ENCODE measurements around the gene DDOST. TPM values are rescaled to one million over a fixed set of nuclear protein-coding genes. Genes with fewer than 3 reads are reported as not detected.
A peak's percentile ranks its signal among the peaks of the same experiment; 100 is the strongest.

DDOST gene
- total RNA-seq, 5 donors from 2014 or later (not counting 1 experiment from before 2014, with no cell fraction given): 106 to 145 (median 124) TPM

- WGBS (ENCODE audit: insufficient coverage): 0% methylated on average over 1 of the region's 20 CpGs
- H3K36me3 Mint-ChIP-seq: peaks cover 21% of the 10 kb centered on the region
- peak overlapping the region; percentile 81 to 100 (median 100) for H3K4me3 Mint-ChIP-seq
- no peaks in the 10 kb centered on the region for H3K27me3 Mint-ChIP-seq
- ATAC-seq (replicated peaks in 1 of 4): peak; percentile 2 to 4 (median 3)
- Histone ChIP-seq H3K27me3 (replicated peaks in 1 of 2; ENCODE audit: control insufficient read depth in 2 of 2, extremely low read depth in 1 of 2, insufficient read depth in 2 of 2, low read length in 1 of 2) (no peaks in the 10 kb centered on the region), H3K9me3 (no peaks in the 10 kb centered on the region), H3K4me1 (ENCODE audit: control insufficient read depth in 1 of 2, extremely low read depth in 1 of 2, insufficient read depth in 2 of 2, low read length in 2 of 2) (peaks cover 10 to 31% of the 10 kb centered on the region in 2 experiments), H3K4me3 (ENCODE audit: control insufficient read depth in 1 of 2, extremely low read depth in 1 of 2, low read length in 1 of 2) (peak overlapping the region; percentile 84 to 87), H3K36me3 (ENCODE audit: control insufficient read depth in 2 of 2, extremely low read depth in 1 of 2, insufficient read depth in 1 of 2, low read length in 1 of 2) (peaks cover 9 to 26% of the 10 kb centered on the region in 2 donors), H3K27ac (ENCODE audit: low read length) (peak overlapping the region; percentile 62)
- DNase-seq: peak in 6 of 35 experiments; percentile 3 to 52 (median 8)
- CTCF ChIA-PET: interaction anchor here in 1 of 2 donors (1.0 to 2.1 kb wide), 5 partner anchors 25 to 609 kb away, joined by 3 to 17 read pairs (median 3); partner anchors contain the start of genes KIF17 and PINK1
- peaks cover 56 to 67% (median 58%) of the 10 kb centered on the region in 3 donors for H3K4me1 Mint-ChIP-seq
- H3K9me3 Mint-ChIP-seq: no peaks in the 10 kb centered on the region
- POLR2A ChIA-PET: interaction anchor here (1.1 to 2.1 kb wide), 3 partner anchors 11 to 31 kb away, joined by 3 to 10 read pairs (median 3); no protein-coding TSS in a partner anchor
- H3K27ac Mint-ChIP-seq: peak overlapping the region; percentile 98 to 100
These were observed 342 bp downstream of the DDOST start for GRCh38 chr1:20660847-20661206.

GRCh38 chr1:20660363-20660762 is 806 bp downstream of the DDOST start:
- CTCF ChIA-PET: interaction anchor here (1.1 to 2.1 kb wide), 2 partner anchors 27 kb away, joined by 4 to 17 read pairs; partner anchors contain the start of gene PINK1 (in 2 of the 2)
- POLR2A ChIA-PET: interaction anchor here (1.1 to 2.1 kb wide), 3 partner anchors 10 to 30 kb away, joined by 3 to 10 read pairs (median 3); no protein-coding TSS in a partner anchor
- H3K27ac ChIP-seq (ENCODE audit: low read length): peak overlapping the region; percentile 62
- peak overlapping the region; percentile 98 to 100 for H3K27ac Mint-ChIP-seq
- peaks cover 10 to 31% of the 10 kb centered on the region in 2 experiments for H3K4me1 ChIP-seq (ENCODE audit: control insufficient read depth in 1 of 2, extremely low read depth in 1 of 2, insufficient read depth in 2 of 2, low read length in 2 of 2)
- H3K9me3 ChIP-seq: no peaks in the 10 kb centered on the region
- peak overlapping the region; percentile 84 to 87 for H3K4me3 ChIP-seq (ENCODE audit: control insufficient read depth in 1 of 2, extremely low read depth in 1 of 2, low read length in 1 of 2)
- DNase-seq (no peak), ATAC-seq (replicated peaks in 1 of 4) (no peak)
- H3K27me3 ChIP-seq (replicated peaks in 1 of 2; ENCODE audit: control insufficient read depth in 2 of 2, extremely low read depth in 1 of 2, insufficient read depth in 2 of 2, low read length in 1 of 2): no peaks in the 10 kb centered on the region
- peaks cover 26% of the 10 kb centered on the region for H3K36me3 Mint-ChIP-seq
- WGBS (ENCODE audit: insufficient coverage): 0% methylated on average over 1 of the region's 3 CpGs
- no peaks in the 10 kb centered on the region for H3K9me3 Mint-ChIP-seq
- peaks cover 56 to 67% (median 58%) of the 10 kb centered on the region in 3 donors for H3K4me1 Mint-ChIP-seq
- peak overlapping the region; percentile 81 to 100 (median 100) for H3K4me3 Mint-ChIP-seq
- H3K36me3 ChIP-seq (ENCODE audit: control insufficient read depth in 2 of 2, extremely low read depth in 1 of 2, insufficient read depth in 1 of 2, low read length in 1 of 2): peaks cover 13 to 30% of the 10 kb centered on the region in 2 donors
- H3K27me3 Mint-ChIP-seq: no peaks in the 10 kb centered on the region

- Histone ChIP-seq H3K4me1 (ENCODE audit: control insufficient read depth in 1 of 2, extremely low read depth in 1 of 2, insufficient read depth in 2 of 2, low read length in 2 of 2) (peaks cover 10 to 31% of the 10 kb centered on the region in 2 experiments), H3K27ac (ENCODE audit: low read length) (no peak overlapping the region), H3K27me3 (replicated peaks in 1 of 2; ENCODE audit: control insufficient read depth in 2 of 2, extremely low read depth in 1 of 2, insufficient read depth in 2 of 2, low read length in 1 of 2) (no peaks in the 10 kb centered on the region), H3K9me3 (no peaks in the 10 kb centered on the region), H3K36me3 (ENCODE audit: control insufficient read depth in 2 of 2, extremely low read depth in 1 of 2, insufficient read depth in 1 of 2, low read length in 1 of 2) (peaks cover 13 to 49% of the 10 kb centered on the region in 2 donors), H3K4me3 (ENCODE audit: control insufficient read depth in 1 of 2, extremely low read depth in 1 of 2, low read length in 1 of 2) (no peak overlapping the region)
- Mint-ChIP-seq H3K27ac (peak overlapping the region in 1 of 2 donors; percentile 100), H3K36me3 (peaks cover 28% of the 10 kb centered on the region), H3K9me3 (no peaks in the 10 kb centered on the region), H3K4me1 (peaks cover 56 to 65% (median 58%) of the 10 kb centered on the region in 3 donors), H3K4me3 (peak overlapping the region in 1 of 3 donors; percentile 13), H3K27me3 (no peaks in the 10 kb centered on the region)
- DNase-seq (no peak), ATAC-seq (replicated peaks in 1 of 4) (no peak)
- POLR2A ChIA-PET: no interaction called here
- 94% methylated on average over 3 of the region's 16 CpGs for WGBS (ENCODE audit: insufficient coverage)
- CTCF ChIA-PET: interaction anchor here (0.6 to 1.1 kb wide), 3 partner anchors 8 to 25 kb away, joined by 3 to 6 read pairs (median 4); no protein-coding TSS in a partner anchor
These were observed 2.8 kb downstream of the DDOST start for GRCh38 chr1:20658166-20658915.

- no peak overlapping the region for H3K27ac ChIP-seq (ENCODE audit: low read length)
- peaks cover 17 to 61% of the 10 kb centered on the region in 2 donors for H3K36me3 ChIP-seq (ENCODE audit: control insufficient read depth in 2 of 2, extremely low read depth in 1 of 2, insufficient read depth in 1 of 2, low read length in 1 of 2)
- 98% methylated on average over 12 of the region's 12 CpGs for WGBS (ENCODE audit: insufficient coverage)
- CTCF ChIA-PET: no interaction called here
- H3K4me3 Mint-ChIP-seq: no peak overlapping the region
- ATAC-seq (replicated peaks in 1 of 4) (no peak), DNase-seq (no peak)
- H3K4me1 ChIP-seq (ENCODE audit: control insufficient read depth in 1 of 2, extremely low read depth in 1 of 2, insufficient read depth in 2 of 2, low read length in 2 of 2): peaks cover 10 to 24% of the 10 kb centered on the region in 2 experiments
- POLR2A ChIA-PET: interaction anchor here in 1 of 2 donors (0.6 kb wide), 1 partner anchor 13 kb away, joined by 4 read pairs; no protein-coding TSS in a partner anchor
- no peaks in the 10 kb centered on the region for H3K9me3 ChIP-seq
- H3K27me3 ChIP-seq (replicated peaks in 1 of 2; ENCODE audit: control insufficient read depth in 2 of 2, extremely low read depth in 1 of 2, insufficient read depth in 2 of 2, low read length in 1 of 2): no peaks in the 10 kb centered on the region
- peaks cover 47 to 51% (median 48%) of the 10 kb centered on the region in 3 donors for H3K4me1 Mint-ChIP-seq
- H3K4me3 ChIP-seq (ENCODE audit: control insufficient read depth in 1 of 2, extremely low read depth in 1 of 2, low read length in 1 of 2): no peak overlapping the region
- no peaks in the 10 kb centered on the region for H3K27me3 Mint-ChIP-seq
- H3K9me3 Mint-ChIP-seq: no peaks in the 10 kb centered on the region
- peak overlapping the region in 1 of 2 donors; percentile 22 for H3K27ac Mint-ChIP-seq
- H3K36me3 Mint-ChIP-seq: peaks cover 38% of the 10 kb centered on the region
These were observed 4.1 kb downstream of the DDOST start for GRCh38 chr1:20657024-20657423.

GRCh38 chr1:20654104-20654690 is 7.0 kb downstream of the DDOST start:
- POLR2A ChIA-PET: no interaction called here
- no peak overlapping the region for H3K27ac Mint-ChIP-seq
- Histone ChIP-seq H3K27me3 (replicated peaks in 1 of 2; ENCODE audit: control insufficient read depth in 2 of 2, extremely low read depth in 1 of 2, insufficient read depth in 2 of 2, low read length in 1 of 2) (no peaks in the 10 kb centered on the region), H3K4me3 (ENCODE audit: control insufficient read depth in 1 of 2, extremely low read depth in 1 of 2, low read length in 1 of 2) (no peak overlapping the region), H3K9me3 (no peaks in the 10 kb centered on the region), H3K36me3 (ENCODE audit: control insufficient read depth in 2 of 2, extremely low read depth in 1 of 2, insufficient read depth in 1 of 2, low read length in 1 of 2) (peaks cover 29 to 82% of the 10 kb centered on the region in 2 donors), H3K27ac (ENCODE audit: low read length) (no peak overlapping the region), H3K4me1 (ENCODE audit: control insufficient read depth in 1 of 2, extremely low read depth in 1 of 2, insufficient read depth in 2 of 2, low read length in 2 of 2) (peaks cover 0 to 10% of the 10 kb centered on the region in 2 experiments)
- peaks cover 49% of the 10 kb centered on the region for H3K36me3 Mint-ChIP-seq
- H3K27me3 Mint-ChIP-seq: no peaks in the 10 kb centered on the region
- peaks cover 24 to 26% (median 25%) of the 10 kb centered on the region in 3 donors for H3K4me1 Mint-ChIP-seq
- H3K9me3 Mint-ChIP-seq: no peaks in the 10 kb centered on the region
- ATAC-seq (replicated peaks in 1 of 4) (no peak), DNase-seq (no peak)
- CTCF ChIA-PET: no interaction called here
- WGBS (ENCODE audit: insufficient coverage): 93% methylated on average over 17 of the region's 20 CpGs
- H3K4me3 Mint-ChIP-seq: no peak overlapping the region

- peaks cover 8 to 12% (median 10%) of the 10 kb centered on the region in 3 donors for H3K4me1 Mint-ChIP-seq
- no peak overlapping the region for H3K27ac Mint-ChIP-seq
- Histone ChIP-seq H3K9me3 (no peaks in the 10 kb centered on the region), H3K36me3 (ENCODE audit: control insufficient read depth in 2 of 2, extremely low read depth in 1 of 2, insufficient read depth in 1 of 2, low read length in 1 of 2) (peaks cover 24 to 85% of the 10 kb centered on the region in 2 donors), H3K27me3 (replicated peaks in 1 of 2; ENCODE audit: control insufficient read depth in 2 of 2, extremely low read depth in 1 of 2, insufficient read depth in 2 of 2, low read length in 1 of 2) (no peaks in the 10 kb centered on the region), H3K27ac (ENCODE audit: low read length) (no peak overlapping the region), H3K4me1 (ENCODE audit: control insufficient read depth in 1 of 2, extremely low read depth in 1 of 2, insufficient read depth in 2 of 2, low read length in 2 of 2) (peaks cover 0 to 4% of the 10 kb centered on the region in 2 experiments), H3K4me3 (ENCODE audit: control insufficient read depth in 1 of 2, extremely low read depth in 1 of 2, low read length in 1 of 2) (no peak overlapping the region)
- WGBS (ENCODE audit: insufficient coverage): 99% methylated on average over 9 of the region's 15 CpGs
- no peak overlapping the region for H3K4me3 Mint-ChIP-seq
- no peaks in the 10 kb centered on the region for H3K9me3 Mint-ChIP-seq
- DNase-seq (no peak), ATAC-seq (replicated peaks in 1 of 4) (no peak)
- H3K27me3 Mint-ChIP-seq: no peaks in the 10 kb centered on the region
- POLR2A ChIA-PET: no interaction called here
- CTCF ChIA-PET: no interaction called here
- peaks cover 51% of the 10 kb centered on the region for H3K36me3 Mint-ChIP-seq
These were observed 8.9 kb downstream of the DDOST start for GRCh38 chr1:20652300-20652699.
